Ectodermal cell (in vitro differentiated cells): ENCODE measurements around the gene CCDC136.

ENCODE experiments used
- H3K27ac ChIP-seq: 2 replicates; pipeline ENCODE4 v1.7.0; 2013; ENCODE audit warnings: mild to moderate bottlenecking, low read depth, low read length; ENCODE audit not compliant: insufficient read depth, poor library complexity, severe bottlenecking
- H3K27me3 ChIP-seq: 2 replicates; pipeline ENCODE4 v1.7.0; 2013; ENCODE audit warnings: mild to moderate bottlenecking, low read length; ENCODE audit not compliant: insufficient read depth, control insufficient read depth, poor library complexity, severe bottlenecking
- H3K36me3 ChIP-seq: one replicate; pipeline ENCODE4 v1.7.0; 2013; ENCODE audit warnings: low read length; ENCODE audit not compliant: control insufficient read depth, insufficient read depth
- H3K4me1 ChIP-seq: one replicate; pipeline ENCODE4 v1.7.0; 2013; ENCODE audit warnings: low read length; ENCODE audit not compliant: control insufficient read depth, insufficient read depth
- H3K4me3 ChIP-seq: 2 replicates; pipeline ENCODE4 v1.7.0; 2013; ENCODE audit warnings: low read depth, low read length, control low read depth; ENCODE audit not compliant: insufficient read depth
- H3K9me3 ChIP-seq: 2 replicates; pipeline ENCODE4 v1.7.0; 2013; ENCODE audit warnings: mild to moderate bottlenecking, low read length, moderate library complexity; ENCODE audit not compliant: control insufficient read depth
- WGBS, 2 experiments: methylation state at CpG; one replicate each; pipeline ENCODE4 v1.1.7; 2013; ENCODE audit warnings: missing lambda C conversion rate in 2 of 2; 5-methylcytosine and 5-hydroxymethylcytosine counted together

CCDC136 gene

GRCh38 chr7:128838981-128839731, 47.4 kb downstream of the CCDC136 start:
- no peaks in the 10 kb centered on the region for H3K9me3 ChIP-seq
- no peak overlapping the region for H3K27ac ChIP-seq
- H3K27me3 ChIP-seq, result no peaks in the 10 kb centered on the region
- no peak overlapping the region for H3K4me3 ChIP-seq
- H3K4me1 ChIP-seq, result peaks cover under 1% of the 10 kb centered on the region
- 93% methylated on average over 17 of the region's 17 CpGs for WGBS, 2 experiments
- H3K36me3 ChIP-seq, result peaks cover 6% of the 10 kb centered on the region

GRCh38 chr7:128839751-128840177, 48.0 kb downstream of the CCDC136 start:
- H3K27ac ChIP-seq, result no peak overlapping the region
- no peak overlapping the region for H3K4me3 ChIP-seq
- 94 to 96% methylated on average over 13 of the region's 13 CpGs for WGBS, 2 experiments
- no peaks in the 10 kb centered on the region for H3K4me1 ChIP-seq
- no peaks in the 10 kb centered on the region for H3K9me3 ChIP-seq
- H3K36me3 ChIP-seq, result peaks cover 6% of the 10 kb centered on the region
- H3K27me3 ChIP-seq, result no peaks in the 10 kb centered on the region

- no peak overlapping the region for H3K27ac ChIP-seq
- no peak overlapping the region for H3K4me3 ChIP-seq
- peaks cover 6% of the 10 kb centered on the region for H3K36me3 ChIP-seq
- H3K9me3 ChIP-seq, result no peaks in the 10 kb centered on the region
- H3K4me1 ChIP-seq, result no peaks in the 10 kb centered on the region
- 92 to 94% methylated on average over 23 of the region's 23 CpGs for WGBS, 2 experiments
- no peaks in the 10 kb centered on the region for H3K27me3 ChIP-seq
These were observed 48.8 kb downstream of the CCDC136 start for GRCh38 chr7:128840326-128841170.

GRCh38 chr7:128841171-128841690, 49.5 kb downstream of the CCDC136 start:
- no peak overlapping the region for H3K27ac ChIP-seq
- H3K27me3 ChIP-seq, result no peaks in the 10 kb centered on the region
- H3K9me3 ChIP-seq, result no peaks in the 10 kb centered on the region
- H3K4me1 ChIP-seq, result no peaks in the 10 kb centered on the region
- 93% methylated on average over 17 of the region's 17 CpGs for WGBS, 2 experiments
- H3K36me3 ChIP-seq, result peaks cover 6% of the 10 kb centered on the region
- no peak overlapping the region for H3K4me3 ChIP-seq

- H3K27me3 ChIP-seq, result no peaks in the 10 kb centered on the region
- H3K4me1 ChIP-seq, result no peaks in the 10 kb centered on the region
- no peaks in the 10 kb centered on the region for H3K9me3 ChIP-seq
- no peak overlapping the region for H3K4me3 ChIP-seq
- H3K36me3 ChIP-seq, result peaks cover 6% of the 10 kb centered on the region
- H3K27ac ChIP-seq, result no peak overlapping the region
- 76 to 77% methylated on average over 35 of the region's 35 CpGs for WGBS, 2 experiments
These were observed 50.3 kb downstream of the CCDC136 start for GRCh38 chr7:128841921-128842673.

- peaks cover 6% of the 10 kb centered on the region for H3K36me3 ChIP-seq
- no peaks in the 10 kb centered on the region for H3K9me3 ChIP-seq
- H3K27ac ChIP-seq, result no peak overlapping the region
- WGBS, 2 experiments, result 95 to 96% methylated on average over 38 of the region's 38 CpGs
- H3K4me3 ChIP-seq, result no peak overlapping the region
- H3K4me1 ChIP-seq, result no peaks in the 10 kb centered on the region
- H3K27me3 ChIP-seq, result no peaks in the 10 kb centered on the region
These were observed 51.2 kb downstream of the CCDC136 start for GRCh38 chr7:128842674-128843641.

- H3K27ac ChIP-seq, result no peak overlapping the region
- H3K9me3 ChIP-seq, result no peaks in the 10 kb centered on the region
- H3K4me3 ChIP-seq, result no peak overlapping the region
- H3K4me1 ChIP-seq, result no peaks in the 10 kb centered on the region
- H3K27me3 ChIP-seq, result no peaks in the 10 kb centered on the region
- H3K36me3 ChIP-seq, result peaks cover 6% of the 10 kb centered on the region
- WGBS, 2 experiments, result 96% methylated on average over 17 of the region's 17 CpGs
These were observed 52.3 kb downstream of the CCDC136 start for GRCh38 chr7:128843938-128844621.

GRCh38 chr7:128844777-128845311, 53.1 kb downstream of the CCDC136 start:
- Histone ChIP-seq H3K27me3 (no peaks in the 10 kb centered on the region), H3K4me1 (no peaks in the 10 kb centered on the region), H3K27ac (no peak overlapping the region), H3K36me3 (peaks cover 6% of the 10 kb centered on the region), H3K4me3 (no peak overlapping the region), H3K9me3 (no peaks in the 10 kb centered on the region)
- 95 to 97% methylated on average over 25 of the region's 25 CpGs for WGBS, 2 experiments
